ENCODE data around the gene PRICKLE3.
"Not testable (repeated sequence)": the region's sequence is repeated elsewhere in the genome, so short reads cannot be mapped to it uniquely, and the experiment has no call there.

The PRICKLE3 gene

DNA sequence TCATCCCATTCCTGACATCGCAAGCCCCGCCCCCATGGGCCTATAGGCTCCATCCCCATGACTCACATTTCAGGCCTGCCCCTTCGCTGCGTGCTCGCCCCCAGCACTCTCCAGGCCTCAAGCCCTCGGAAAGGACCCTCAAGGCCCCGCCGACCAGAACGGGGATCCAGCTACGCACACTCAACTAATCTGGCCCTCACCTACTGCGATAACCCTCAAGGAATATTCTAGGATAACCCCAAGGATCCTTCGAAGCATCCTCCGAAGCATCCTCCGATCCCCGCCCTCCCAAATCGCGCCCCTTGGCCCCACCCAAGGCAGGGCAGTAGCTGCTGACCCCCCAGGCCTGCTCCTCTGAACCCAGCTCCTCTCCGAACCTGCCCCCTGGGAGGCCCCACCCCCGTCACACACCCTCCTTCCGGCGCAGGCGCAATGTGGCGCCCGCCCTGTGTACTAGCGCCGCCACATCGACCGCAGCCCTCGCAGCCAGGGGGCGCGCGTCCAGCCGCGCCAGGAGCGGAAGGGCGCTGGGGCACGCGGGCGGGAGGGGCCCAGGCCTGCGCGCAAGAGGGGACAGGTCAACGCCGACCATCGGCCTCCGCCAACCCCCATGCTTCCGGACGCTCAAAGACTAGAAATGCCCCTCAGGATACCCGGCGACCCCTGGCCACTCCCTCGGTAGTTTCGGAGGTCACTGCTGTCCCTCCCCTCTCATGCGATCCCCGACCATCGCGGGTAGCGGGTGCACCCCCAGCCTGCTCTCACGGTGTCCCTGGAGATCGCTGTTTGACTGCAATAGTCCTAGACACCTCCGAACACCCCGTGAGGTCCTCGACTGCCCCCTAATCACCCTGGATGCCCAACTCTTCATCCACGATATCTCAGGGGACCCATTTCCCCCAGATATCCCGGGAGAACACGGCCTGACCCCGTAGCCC, 30.0 kb downstream of the PRICKLE3 start:
- peak; percentile 80 for DNase-seq

DNA sequence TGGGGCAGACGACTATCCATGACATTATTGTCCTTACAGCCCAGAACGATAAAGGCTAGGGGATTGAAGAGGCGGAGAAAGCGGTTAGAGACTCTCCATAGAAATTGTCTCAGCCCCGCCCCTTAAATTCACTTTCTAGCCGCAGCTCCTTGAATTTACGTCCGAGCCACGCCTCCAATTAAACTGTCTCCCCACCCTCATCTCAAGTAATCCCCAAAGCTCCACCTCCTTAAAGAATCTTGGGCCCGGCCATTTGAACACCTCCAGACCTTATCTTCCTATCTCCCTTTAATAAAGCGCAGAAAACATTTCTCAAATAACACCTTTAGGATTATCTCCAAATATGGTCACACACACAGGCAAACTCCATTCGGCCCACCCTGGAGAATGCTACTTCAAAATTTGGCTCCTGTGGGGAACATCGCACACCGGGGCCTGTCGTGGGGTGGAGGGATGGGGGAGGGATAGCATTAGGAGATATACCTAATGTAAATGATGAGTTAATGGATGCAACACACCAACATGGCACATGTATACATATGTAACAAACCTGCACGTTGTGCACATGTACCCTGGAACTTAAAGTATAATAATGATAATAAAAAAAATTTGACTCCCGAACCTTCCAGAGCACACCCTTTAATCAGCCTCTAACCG, 30.8 kb downstream of the PRICKLE3 start:
- DNase-seq = peak; percentile 84

DNA sequence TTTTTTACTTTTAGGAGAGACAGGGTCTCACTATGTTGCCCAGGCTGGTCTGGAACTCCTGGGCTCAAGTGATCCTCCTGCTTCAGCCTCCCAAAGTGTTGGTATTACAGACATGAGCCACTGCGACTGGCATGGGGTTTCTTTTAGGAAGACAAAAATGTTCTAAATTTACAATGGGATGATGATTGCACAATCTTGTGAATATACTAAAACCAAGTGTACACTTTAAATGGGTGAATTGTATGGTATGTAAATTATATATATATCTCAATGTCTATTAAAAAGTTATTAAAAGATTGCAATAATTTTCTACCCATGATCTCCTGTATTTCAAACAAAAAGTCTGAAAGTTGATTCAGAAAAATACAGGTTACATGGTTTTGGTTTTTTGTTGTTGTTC, 32.7 kb downstream of the PRICKLE3 start:
- no peak for DNase-seq

DNA sequence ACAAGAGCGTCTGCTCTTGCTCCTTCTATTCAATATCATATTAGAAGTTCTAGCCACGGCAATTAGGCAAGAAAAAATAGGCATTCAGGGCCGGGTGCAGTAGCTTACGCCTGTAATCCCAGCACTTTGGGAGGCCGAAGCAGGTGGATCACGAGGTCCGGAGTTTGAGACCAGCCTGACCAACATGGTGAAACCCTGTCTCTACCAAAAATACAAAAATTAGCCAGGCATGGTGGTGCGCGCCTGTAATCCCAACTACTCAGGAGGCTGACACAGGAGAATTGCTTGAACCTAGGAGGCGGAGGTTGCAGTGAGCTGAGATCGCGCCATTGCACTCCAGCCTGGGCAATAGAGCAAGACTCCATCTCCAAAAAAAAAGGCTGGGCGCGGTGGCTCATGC, 36.9 kb downstream of the PRICKLE3 start:
- DNase-seq = not testable (repeated sequence)

DNA sequence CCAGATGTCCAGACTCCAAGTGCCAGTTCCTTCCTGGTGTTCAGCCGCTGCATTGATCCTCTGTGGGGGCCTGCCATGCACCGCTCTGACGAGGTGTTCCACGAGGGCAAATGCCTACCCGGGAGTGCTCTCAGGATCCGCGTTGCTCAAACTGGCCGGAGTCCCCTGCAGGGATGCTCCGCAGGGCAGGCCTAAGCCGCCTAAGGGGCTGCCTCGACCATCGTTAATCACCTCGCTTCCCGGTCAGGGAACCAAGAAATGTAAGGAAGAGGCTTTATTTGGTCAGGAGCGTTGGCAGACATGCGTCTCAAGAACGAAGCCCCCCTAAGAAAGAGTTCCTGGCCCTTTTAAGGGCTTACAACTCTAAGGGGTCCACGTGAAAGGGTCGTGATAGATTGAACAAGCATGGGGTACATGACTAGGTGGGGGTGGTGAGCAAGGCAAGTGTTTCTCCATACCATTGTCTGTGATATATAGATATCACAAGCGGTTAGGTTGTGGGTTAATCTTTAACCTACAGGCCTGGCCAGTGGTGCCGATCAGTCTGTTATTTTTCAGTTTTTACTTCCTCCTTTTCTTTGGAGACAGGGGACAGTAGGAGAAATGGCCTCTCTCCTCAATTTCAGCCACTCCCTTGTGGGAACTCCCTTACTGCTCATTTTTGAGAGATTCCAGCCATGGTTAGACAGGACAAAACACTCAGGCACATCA, 37.6 kb downstream of the PRICKLE3 start:
- not testable (repeated sequence) for DNase-seq

DNA sequence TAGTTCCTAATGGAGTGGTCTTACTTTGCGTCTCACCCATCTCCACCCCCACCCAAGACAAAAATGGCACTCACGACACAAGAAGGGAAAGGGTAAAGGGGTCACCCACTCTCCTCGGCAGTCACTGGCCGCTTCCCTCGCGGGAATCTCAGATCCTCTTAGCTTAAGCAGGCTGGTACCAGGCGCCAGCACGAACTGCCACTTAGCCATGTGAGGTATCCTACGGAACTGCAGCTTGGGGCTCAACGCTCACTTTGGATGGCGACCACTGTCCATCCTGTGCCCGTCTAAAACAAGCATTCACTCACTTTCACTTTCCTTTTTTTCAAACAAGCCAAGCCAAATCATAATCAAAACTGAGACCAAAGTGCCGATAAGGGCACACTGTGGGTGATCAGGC, 38.2 kb downstream of the PRICKLE3 start:
- no peak for DNase-seq

DNA sequence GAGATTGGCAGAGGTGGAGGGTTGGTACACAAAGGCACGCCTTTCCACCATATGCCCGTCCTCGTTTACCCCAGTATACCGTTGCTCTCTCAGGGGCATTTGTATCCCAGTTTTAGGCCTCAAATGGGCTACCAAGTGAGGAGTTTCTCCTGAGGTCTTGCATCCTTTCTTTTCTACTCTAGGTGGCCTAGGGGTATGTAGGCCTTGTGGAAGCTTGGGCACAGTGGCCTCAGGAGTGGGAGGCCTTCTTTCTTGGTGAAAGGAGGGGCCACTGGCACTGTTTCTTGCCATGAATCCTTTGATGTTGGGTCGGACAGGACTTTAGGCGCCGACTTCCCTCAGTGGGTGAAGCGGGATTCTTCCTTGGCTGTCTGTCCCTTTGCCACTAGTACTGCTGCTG, 38.9 kb downstream of the PRICKLE3 start:
- DNase-seq = no peak

DNA sequence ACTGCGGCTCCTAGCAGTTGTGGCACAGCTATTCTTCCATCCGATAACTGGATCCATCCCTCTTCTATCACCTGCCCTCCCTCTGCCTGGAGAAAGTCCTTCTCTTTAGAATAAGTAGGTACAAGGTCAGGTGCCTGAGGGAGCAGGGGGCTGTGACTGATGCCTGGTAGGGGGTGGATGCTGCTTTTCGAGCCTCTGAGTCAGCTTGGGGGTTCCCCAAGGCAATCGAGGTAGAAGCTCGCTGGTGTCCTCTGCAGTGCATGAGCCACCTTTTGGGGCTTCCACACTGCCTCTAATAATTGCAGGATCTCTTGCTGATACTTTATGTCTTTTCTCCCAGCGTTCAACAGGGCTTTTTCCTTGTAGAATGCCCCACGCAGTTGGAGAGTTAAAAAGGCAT, 43.0 kb downstream of the PRICKLE3 start:
- DNase-seq = not testable (repeated sequence)

DNA sequence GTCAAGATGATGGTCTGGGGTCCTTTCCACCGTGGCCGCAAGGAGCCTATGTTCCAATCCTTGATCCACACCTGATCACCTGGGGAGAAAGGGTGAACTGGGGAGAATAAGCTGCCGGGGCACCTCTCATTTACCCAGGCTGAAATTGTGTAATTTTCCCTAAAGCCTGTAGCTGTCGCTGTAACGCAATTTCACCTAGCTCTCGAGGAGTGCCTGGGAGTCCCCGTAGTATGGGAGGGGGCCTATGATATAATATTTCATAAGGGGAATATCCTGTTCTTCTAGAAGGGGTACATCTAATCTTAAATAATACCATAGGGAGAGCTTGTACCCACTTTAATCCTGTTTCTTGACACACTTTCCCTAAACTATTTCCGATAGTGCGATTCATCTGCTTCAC, 43.9 kb downstream of the PRICKLE3 start:
- DNase-seq = not testable (repeated sequence)

DNA sequence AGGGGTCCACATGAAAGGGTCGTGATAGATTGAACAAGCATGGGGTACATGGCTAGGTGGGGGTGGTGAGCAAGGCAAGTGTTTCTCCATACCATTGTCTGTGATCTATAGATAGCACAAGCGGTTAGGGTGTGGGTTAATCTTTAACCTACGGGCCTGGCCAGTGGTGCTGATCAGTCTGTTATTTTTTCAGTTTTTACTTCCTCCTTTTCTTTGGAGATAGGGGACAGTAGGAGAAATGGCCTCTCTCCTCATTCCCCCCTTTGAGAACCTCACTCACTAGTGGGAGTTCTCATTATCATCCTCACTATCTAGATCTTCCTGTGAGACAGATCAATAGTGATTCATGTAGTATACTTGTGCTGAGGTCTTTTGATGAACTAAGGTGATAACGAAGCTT, 46.5 kb downstream of the PRICKLE3 start:
- no peak for DNase-seq

DNA sequence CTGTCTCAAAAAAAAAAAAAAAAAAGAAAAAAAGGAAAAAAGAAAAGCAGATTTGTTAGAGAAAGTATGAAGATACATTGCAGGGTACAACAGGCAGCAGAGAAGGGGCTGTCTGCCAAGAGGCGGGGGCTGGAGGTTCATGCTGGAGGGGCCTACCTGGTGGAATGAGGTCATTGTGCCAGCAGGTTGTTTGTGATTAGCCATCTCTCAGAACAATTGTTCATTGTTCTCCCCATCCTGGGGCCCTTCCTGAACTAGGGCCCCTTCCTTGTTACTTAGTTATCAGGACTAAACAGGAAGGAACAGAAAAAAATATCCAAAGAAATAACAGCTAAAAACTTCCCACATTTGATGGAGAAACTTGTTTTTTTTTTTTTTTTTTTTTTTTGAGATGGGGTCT, 48.7 kb downstream of the PRICKLE3 start:
- no peak for DNase-seq

DNA sequence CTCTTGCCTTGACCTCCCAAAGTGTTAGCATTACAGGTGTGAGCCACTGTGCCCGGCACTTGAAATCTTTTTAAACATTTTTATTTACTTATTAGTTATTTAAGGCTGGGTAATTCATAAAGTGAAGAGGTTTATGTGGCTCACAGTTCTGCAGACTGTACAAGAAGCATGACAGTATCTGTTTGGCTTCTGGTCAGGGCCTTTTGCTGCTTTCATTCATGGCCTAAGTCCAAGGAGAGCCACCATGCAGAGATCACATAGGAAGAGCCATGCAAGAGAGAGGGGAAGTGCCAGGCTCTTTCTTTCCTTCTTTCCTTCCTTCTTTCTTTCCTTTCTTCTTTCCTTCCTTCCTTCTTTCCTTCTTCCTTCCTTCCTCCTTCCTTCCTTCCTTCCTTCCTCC, 52.4 kb downstream of the PRICKLE3 start:
- DNase-seq = no peak

DNA sequence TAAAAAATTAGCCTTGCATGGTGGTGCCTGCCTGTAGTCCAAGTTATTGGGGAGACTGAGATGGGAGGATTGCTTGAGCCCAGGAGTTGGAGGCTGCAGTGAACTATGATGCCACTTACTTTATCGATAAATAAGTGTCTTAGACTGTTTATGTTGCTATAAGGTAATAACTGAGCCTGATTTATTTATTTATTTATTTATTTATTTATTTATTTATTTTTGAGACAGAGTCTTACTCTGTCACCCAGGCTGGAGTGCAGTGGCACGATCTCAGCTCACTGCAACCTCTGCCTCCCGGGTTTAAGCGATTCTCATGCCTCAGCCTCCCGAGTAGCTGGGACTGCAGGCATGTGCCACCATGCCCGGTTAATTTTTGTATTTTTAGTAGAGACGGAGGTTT, 53.9 kb downstream of the PRICKLE3 start:
- not testable (repeated sequence) for DNase-seq

DNA sequence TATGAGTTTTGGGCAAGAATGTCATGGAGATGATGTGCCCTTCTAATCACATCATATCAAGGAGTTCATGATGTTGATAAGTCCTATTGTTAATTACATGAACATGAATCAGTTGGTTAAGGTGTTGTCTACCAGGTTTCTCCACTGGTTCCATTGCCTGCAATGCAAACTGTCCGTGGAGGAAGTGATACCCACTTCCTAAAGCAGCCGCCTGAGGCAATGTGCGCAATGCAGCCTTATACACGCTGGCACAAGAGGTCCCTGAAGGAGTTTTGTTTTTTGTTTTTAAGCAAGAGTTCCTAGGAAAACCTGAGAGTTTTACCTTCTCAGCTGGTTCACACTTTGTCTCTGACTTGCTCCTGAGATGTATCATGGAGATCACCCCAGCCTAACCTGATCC, 56.7 kb downstream of the PRICKLE3 start:
- DNase-seq = no peak

DNA sequence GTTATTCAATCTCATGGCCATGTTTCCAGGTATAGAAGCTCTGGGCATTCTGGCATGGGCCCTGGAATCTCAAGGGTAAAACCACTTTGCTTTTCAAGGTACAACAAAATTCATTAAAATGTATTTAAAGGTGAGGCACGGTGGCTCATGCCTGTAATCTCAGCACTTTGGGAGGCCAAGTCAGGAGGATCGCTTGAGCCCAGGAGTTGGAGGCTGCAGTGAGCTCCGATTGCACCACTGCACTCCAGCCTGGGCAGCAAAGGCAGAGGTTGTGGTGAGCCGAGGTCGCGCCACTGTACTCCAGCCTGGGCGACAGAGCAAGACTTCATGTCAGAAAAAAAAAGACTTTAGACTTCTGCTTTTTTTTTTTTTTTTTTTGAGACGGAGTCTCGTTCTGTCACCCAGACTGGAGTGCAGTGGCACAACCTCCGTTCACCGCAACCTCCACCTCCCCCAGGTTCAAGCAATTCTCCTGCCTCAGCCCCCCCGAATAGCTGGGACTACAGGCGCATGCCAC, 58.4 kb downstream of the PRICKLE3 start:
- DNase-seq = not testable (repeated sequence)
